ENCODE data around the gene KLK7.

- TF ChIP-seq, protein P1, sequence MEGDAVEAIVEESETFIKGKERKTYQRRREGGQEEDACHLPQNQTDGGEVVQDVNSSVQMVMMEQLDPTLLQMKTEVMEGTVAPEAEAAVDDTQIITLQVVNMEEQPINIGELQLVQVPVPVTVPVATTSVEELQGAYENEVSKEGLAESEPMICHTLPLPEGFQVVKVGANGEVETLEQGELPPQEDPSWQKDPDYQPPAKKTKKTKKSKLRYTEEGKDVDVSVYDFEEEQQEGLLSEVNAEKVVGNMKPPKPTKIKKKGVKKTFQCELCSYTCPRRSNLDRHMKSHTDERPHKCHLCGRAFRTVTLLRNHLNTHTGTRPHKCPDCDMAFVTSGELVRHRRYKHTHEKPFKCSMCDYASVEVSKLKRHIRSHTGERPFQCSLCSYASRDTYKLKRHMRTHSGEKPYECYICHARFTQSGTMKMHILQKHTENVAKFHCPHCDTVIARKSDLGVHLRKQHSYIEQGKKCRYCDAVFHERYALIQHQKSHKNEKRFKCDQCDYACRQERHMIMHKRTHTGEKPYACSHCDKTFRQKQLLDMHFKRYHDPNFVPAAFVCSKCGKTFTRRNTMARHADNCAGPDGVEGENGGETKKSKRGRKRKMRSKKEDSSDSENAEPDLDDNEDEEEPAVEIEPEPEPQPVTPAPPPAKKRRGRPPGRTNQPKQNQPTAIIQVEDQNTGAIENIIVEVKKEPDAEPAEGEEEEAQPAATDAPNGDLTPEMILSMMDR (IDR thresholded peaks at IDR 0.05; ENCODE audit: borderline replicate concordance, extremely low read depth, low read length, poor library complexity, severe bottlenecking) = no peak
- TF ChIP-seq EZH2 (IDR thresholded peaks at IDR 0.05; ENCODE audit: borderline replicate concordance, low read depth, low read length, severe bottlenecking) = no peak
These were observed 48.1 kb upstream of the KLK7 start for GRCh38 chr19:51031880-51032225.

Measured in DND-41 (cell line).